Measurements from ENCODE around the gene FERMT3.
"Not testable (repeated sequence)": the region's sequence is repeated elsewhere in the genome, so short reads cannot be mapped to it uniquely, and the experiment has no call there.

FERMT3 gene

DNA sequence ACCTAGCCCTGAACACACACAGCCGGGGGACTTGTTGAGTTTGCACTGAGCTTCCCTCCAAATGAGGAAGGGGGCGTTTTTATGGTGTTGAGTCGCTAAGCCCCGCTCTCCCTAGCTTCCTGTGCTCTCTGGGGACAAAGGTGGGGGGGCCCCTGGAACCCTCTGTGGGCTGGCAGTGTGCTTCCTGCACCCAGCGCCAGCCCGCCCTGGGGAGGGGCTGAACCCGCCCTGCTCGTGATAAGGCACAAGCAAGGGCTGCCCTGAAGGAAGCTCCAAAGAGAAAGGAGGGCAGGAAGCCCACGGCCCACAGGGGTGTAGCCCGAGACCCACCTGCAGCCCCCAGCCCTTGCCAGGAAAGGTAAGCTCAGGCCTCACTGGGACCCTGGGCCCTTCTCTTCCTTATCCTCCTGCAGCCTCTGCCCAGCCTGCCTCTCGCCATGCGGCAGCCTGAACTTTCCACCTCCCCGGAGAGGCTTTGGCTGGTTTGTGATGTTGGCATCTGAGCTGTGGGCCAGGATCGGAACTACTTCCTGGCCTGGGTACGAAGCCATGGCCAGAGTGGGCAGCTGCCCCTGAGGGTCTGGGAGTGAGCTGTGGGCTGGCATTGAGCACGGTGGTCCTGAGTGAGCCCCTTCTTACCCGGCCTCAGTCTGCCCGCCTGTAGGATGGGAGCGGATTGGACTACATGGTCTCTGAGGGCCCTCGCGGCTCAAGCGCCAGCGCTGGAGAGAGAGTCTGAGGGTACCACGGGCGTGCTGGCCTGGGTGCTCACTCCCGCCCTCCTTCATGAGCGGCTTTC, at the start of gene FERMT3:
Gene FERMT3 (plus strand): TSS at position 265 of the 799 bp plus-strand sequence. CDS start 644 bp downstream, outside the sequence.
- no peak within 1 kb of the TSS for H3K27ac ChIP-seq
- DNase-seq (ENCODE audit: low read depth, low spot score): no peak

GRCh38 chr11:64157631-64158394, 48.7 kb upstream of the FERMT3 start:
- no peak for DNase-seq (ENCODE audit: low read depth, low spot score)

DNA sequence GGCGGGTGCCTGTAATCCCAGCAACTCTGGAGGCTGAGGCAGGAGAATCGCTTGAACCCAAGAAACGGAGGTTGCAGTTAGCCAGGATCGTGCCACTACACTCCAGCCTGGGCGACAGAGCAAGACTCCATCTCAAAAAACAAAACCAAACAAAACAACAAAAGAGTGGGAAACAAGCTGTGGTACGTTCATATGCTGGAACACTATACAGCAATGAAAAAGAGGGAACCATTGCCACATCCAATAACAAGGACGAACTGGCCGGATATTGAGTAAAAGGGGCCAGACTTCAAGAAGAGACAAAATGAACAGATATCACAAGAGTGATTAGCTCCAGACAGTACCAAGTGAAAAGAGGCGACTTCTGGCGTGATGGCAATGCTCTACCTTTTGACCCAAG, 45.5 kb upstream of the FERMT3 start:
- no peak overlapping the region for H3K27ac ChIP-seq
- no peak for DNase-seq (ENCODE audit: low read depth, low spot score)

More at GRCh38 chr11:64157631-64158394, 48.7 kb upstream of the FERMT3 start:
- H3K27ac ChIP-seq: no peak overlapping the region

- not testable (repeated sequence) for DNase-seq (ENCODE audit: low read depth, low spot score); H3K27ac ChIP-seq
These were observed 43.8 kb upstream of the FERMT3 start for GRCh38 chr11:64162769-64163168.

- DNase-seq (ENCODE audit: low read depth, low spot score): no peak
- H3K27ac ChIP-seq: no peak overlapping the region
These were observed 42.6 kb upstream of the FERMT3 start for GRCh38 chr11:64163951-64164350.

- H3K27ac ChIP-seq: no peak overlapping the region
- DNase-seq (ENCODE audit: low read depth, low spot score): no peak
These were observed 41.9 kb upstream of the FERMT3 start for GRCh38 chr11:64164392-64165312.

GRCh38 chr11:64165481-64165841, 41.1 kb upstream of the FERMT3 start:
- DNase-seq (ENCODE audit: low read depth, low spot score): no peak

DNA sequence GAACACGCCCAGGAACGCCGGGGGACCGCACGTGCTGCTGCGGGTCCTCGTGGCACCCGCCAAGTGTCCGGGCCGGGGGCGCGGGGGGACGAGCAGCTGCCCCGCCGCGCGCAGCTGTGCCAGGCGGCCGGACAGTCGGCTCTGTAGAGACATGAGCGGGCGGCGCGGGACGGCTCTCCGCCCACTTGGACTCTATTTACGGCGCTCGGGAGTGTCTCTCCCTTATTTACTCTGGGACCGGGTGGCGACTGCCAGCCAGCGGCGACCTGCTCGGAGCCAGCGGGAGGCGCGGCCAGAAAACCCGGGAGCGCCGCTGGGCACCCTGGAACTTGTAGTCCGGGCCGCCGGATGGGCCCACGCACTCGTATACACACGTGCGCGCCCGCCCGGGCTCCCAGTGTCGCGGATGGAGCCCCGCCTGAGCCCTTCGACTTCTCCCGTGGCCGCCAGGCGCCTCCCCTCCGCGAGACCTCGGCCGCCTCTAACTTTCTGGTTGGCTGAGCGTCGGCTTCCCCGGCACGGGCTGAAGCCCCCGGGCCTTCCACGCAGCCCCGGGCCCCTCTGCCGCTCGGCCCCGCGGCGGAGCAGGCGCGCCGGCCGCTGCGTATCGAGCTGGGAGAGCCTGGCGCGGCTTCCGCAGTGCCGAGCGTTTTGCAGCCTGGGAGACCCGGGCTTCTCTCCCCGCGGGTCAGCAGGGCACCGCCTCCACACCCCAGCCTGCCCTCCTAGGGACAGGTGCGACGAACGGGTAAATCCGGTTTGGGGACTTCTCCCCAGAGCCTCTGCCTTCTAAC, 40.5 kb upstream of the FERMT3 start, which contains the start of gene MACROD1:
Gene MACROD1 (minus strand): TSS at position 272 of the 794 bp plus-strand sequence. CDS start 119 bp downstream, at position 153.
- peak; percentile 39 for DNase-seq (ENCODE audit: low read depth, low spot score)
- H3K27ac ChIP-seq: peak within 1 kb of the TSS; percentile 71

More at GRCh38 chr11:64165481-64165841, 41.1 kb upstream of the FERMT3 start:
- H3K27ac ChIP-seq: no peak overlapping the region

DNA sequence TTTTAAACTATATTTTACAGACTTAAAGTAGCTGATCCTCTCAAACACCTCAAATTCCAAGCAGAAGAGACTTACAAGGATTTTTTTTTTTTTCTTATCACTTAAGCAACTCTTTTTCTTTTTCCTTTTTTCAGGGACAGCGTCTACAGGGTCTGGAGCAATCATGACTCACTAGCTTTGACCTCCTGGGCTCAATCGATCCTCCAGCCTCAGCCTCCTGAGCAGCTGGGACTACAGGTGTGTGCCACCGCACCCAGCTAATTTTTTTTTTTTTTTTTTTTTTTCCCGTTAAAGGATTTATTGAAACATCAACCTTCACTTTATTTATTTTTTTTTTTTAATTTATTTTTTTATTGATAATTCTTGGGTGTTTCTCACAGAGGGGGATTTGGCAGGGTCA, 36.1 kb upstream of the FERMT3 start:
- H3K27ac ChIP-seq: no peak overlapping the region
- no peak for DNase-seq (ENCODE audit: low read depth, low spot score)

- DNase-seq (ENCODE audit: low read depth, low spot score): no peak
- H3K27ac ChIP-seq: no peak overlapping the region
These were observed 32.7 kb upstream of the FERMT3 start for GRCh38 chr11:64173616-64174355.

DNA sequence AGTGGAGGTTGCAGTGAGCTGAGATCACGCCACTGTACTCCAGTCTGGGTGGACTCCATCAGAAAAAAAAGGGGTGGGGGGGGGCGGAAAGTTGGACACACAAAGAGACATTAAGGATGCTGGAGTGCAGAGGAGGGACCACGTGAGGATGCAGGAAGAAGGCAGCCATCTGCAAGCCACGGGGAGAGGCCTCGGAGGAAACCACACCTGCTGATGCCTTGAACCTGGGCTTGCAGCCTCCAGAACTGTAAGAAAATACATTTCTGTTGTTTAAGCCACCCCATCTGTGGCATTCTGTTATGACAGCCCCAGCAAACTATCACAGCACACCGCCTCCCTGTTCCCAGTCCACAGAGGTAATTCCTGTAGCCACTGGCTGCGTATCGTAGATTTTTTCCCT, 29.8 kb upstream of the FERMT3 start:
- DNase-seq (ENCODE audit: low read depth, low spot score): no peak
- H3K27ac ChIP-seq: no peak overlapping the region

DNA sequence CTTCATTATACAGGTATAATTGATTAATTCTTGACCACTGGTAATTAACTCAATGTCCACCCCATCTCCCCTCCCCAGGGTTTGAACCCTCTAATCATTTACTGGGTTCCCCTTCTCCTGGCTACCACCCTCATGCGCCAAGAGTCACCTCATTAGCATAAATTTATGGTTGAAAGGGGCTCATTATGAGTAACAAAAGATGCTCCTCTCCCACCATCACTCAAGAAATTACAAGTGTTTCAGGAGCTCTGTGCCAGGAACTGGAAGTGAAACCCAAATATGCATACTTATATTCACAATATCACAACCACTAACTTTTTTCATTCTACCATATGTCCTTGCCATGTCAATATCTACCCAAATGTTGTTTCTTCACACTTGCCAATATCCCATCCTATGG, 28.3 kb upstream of the FERMT3 start:
- no peak overlapping the region for H3K27ac ChIP-seq
- DNase-seq (ENCODE audit: low read depth, low spot score): no peak

GRCh38 chr11:64178951-64179639, 27.4 kb upstream of the FERMT3 start:
- no peak overlapping the region for H3K27ac ChIP-seq
- no peak for DNase-seq (ENCODE audit: low read depth, low spot score)

GRCh38 chr11:64180891-64181290, 25.6 kb upstream of the FERMT3 start:
- no peak for DNase-seq (ENCODE audit: low read depth, low spot score)

DNA sequence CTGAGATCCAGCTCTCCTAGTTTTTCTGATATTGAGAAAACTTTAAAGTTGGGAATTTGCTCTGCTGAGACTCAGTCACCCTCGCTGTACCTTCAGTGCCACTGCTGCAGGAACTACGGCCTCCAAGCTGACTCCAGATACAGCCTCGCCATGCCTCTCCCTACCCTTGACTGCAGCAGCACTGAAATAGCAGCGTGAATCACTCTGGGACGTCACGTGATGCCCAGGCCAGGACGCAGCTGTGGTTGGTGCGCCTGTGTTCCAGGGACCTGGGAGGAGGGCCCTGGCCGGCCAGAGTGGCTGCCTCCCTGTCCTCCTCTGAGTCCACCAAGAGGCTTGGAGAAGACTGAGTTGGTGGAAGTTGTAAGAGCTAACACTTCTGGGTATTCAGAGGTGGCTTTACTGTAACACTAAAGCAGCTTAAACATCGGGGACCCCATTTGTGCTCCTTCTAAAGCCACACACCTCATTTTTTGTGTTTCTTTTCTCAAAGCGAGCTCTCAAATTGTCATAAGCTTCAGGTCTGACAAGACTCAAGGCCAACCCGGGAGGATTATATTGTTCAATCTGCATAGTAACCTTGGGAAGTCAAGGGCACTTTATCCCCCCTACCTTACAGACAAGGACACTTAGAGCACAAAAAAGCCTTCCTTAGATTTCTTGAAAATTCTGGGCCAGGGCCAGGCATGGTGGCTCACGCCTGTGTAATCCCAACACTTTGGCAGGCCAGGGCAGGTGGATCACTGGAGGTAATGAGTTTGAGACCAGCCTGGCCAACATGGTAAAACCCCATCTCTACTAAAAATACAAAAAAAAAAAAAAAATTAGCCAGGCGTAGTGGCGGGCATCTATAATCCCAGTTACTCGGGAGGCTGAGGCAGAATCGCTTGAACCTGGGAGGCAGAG, 24.8 kb upstream of the FERMT3 start:
- peak overlapping the region; percentile 50 for H3K27ac ChIP-seq
- DNase-seq (ENCODE audit: low read depth, low spot score): peak; percentile 66

More at GRCh38 chr11:64180891-64181290, 25.6 kb upstream of the FERMT3 start:
- H3K27ac ChIP-seq: no peak overlapping the region

DNA sequence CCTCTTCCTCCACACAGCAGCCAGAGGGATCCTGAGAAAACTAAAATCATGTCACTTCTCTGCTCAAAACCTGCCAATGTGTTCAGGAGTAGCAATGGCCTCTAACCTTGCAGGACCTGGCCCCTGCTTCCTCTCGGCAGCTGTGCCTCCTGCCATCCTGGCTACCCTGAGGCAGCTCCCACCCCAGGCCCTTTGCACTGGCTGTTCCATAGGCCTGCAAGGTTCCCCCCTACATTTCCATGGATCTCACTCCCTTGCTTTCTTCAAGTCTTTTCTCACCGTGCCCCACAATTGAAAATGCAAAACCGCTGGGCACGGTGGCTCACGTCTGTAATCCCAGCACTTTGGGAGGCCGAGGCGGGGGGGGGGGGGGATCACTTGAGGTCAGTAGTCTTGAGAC, 22.6 kb upstream of the FERMT3 start:
- H3K27ac ChIP-seq: no peak overlapping the region
- no peak for DNase-seq (ENCODE audit: low read depth, low spot score)

DNA sequence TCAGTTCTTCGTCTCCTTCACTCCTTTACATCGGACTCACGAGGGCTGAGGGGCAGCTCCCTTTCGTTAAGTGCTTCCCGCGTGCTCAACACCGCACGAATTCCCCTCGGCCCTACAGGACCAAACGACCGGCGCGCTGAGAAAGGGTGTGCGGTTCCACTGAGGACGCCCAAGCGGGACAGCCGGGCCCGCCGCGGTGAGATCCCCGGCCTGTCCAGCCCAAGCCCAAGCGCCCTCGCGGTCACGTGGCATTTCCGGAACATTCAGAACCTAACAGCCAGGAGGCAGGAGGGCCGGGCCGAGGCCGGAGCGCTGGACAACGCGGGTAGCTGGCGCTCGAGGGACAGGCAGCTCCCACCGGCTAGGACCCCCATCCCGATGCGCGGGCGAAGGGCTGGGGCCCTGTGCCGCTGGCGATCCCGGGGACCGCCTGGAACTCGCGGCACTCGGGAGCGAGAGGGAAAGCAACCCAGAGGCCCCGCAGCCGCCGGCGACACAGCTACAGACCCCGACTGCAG, 21.3 kb upstream of the FERMT3 start:
- no peak for DNase-seq (ENCODE audit: low read depth, low spot score)
- H3K27ac ChIP-seq: peak overlapping the region; percentile 86
